ENCODE measurements around the gene TAC1.

The TAC1 gene

GRCh38 chr7:97731736-97732564, at the start of gene TAC1:
Gene TAC1, plus strand, starts transcription at chr7:97732086. Its CDS starts 527 bp downstream, at chr7:97732613.
- DNase-seq (ENCODE audit: extremely low spot score): peak; percentile 10
- POLR2A ChIA-PET: no interaction called here
- TF ChIP-seq L3MBTL2 (conservative IDR thresholded peaks at IDR 0.05): peak; percentile 40; the same call in 1 of the 2 replicates
- no peak for TF ChIP-seq LEF1 (IDR thresholded peaks at IDR 0.05; ENCODE audit: borderline replicate concordance)
- CTCF ChIA-PET: no interaction called here

GRCh38 chr7:97685952-97686351, 45.9 kb upstream of the TAC1 start:
- TF ChIP-seq FOXK2 (IDR thresholded peaks at IDR 0.05) (no peak), ARNT (IDR thresholded peaks at IDR 0.05) (no peak), ZNF384 (IDR thresholded peaks at IDR 0.05) (no peak), SP1 (IDR thresholded peaks at IDR 0.05) (no peak), LEF1 (IDR thresholded peaks at IDR 0.05; ENCODE audit: borderline replicate concordance) (no peak), CTBP1 (IDR thresholded peaks at IDR 0.05; ENCODE audit: borderline replicate concordance) (no peak), L3MBTL2 (conservative IDR thresholded peaks at IDR 0.05) (no peak), FOXA1 (IDR thresholded peaks at IDR 0.05) (no peak), FOXM1 (IDR thresholded peaks at IDR 0.05; ENCODE audit: borderline replicate concordance) (no peak), ELF4 (IDR thresholded peaks at IDR 0.05) (no peak)
- no peak for DNase-seq (ENCODE audit: extremely low spot score)
- CTCF ChIA-PET: no interaction called here
- POLR2A ChIA-PET: no interaction called here

- no peak for DNase-seq (ENCODE audit: extremely low spot score)
- CTCF ChIA-PET: no interaction called here
- POLR2A ChIA-PET: no interaction called here
- TF ChIP-seq BHLHE40 (IDR thresholded peaks at IDR 0.05; ENCODE audit: borderline replicate concordance): no peak
- TF ChIP-seq LEF1 (IDR thresholded peaks at IDR 0.05; ENCODE audit: borderline replicate concordance): no peak
- no peak for TF ChIP-seq ELF4 (IDR thresholded peaks at IDR 0.05)
- TF ChIP-seq SP1 (IDR thresholded peaks at IDR 0.05): no peak
- TF ChIP-seq TARDBP (IDR thresholded peaks at IDR 0.05): no peak
- TF ChIP-seq FOXM1 (IDR thresholded peaks at IDR 0.05; ENCODE audit: borderline replicate concordance): no peak
- no peak for TF ChIP-seq FOXA1 (IDR thresholded peaks at IDR 0.05)
- no peak for TF ChIP-seq ARNT (IDR thresholded peaks at IDR 0.05)
- TF ChIP-seq NFRKB (IDR thresholded peaks at IDR 0.05): no peak
- TF ChIP-seq L3MBTL2 (conservative IDR thresholded peaks at IDR 0.05): no peak
- no peak for TF ChIP-seq ZNF384 (IDR thresholded peaks at IDR 0.05)
- TF ChIP-seq HDGF (IDR thresholded peaks at IDR 0.05; ENCODE audit: borderline replicate concordance): no peak
- TF ChIP-seq PKNOX1 (IDR thresholded peaks at IDR 0.05): no peak
- TF ChIP-seq FOXK2 (IDR thresholded peaks at IDR 0.05): no peak
- TF ChIP-seq CTBP1 (IDR thresholded peaks at IDR 0.05; ENCODE audit: borderline replicate concordance): no peak
- TF ChIP-seq SUZ12 (IDR thresholded peaks at IDR 0.05): no peak
Observed at GRCh38 chr7:97693586-97693985, 38.3 kb upstream of the TAC1 start.

- ChIA-PET CTCF (no interaction called here), POLR2A (no interaction called here)
- DNase-seq (ENCODE audit: extremely low spot score): no peak
- TF ChIP-seq FOXK2 (IDR thresholded peaks at IDR 0.05) (no peak), SP1 (IDR thresholded peaks at IDR 0.05) (no peak), ELF4 (IDR thresholded peaks at IDR 0.05) (no peak), NFRKB (IDR thresholded peaks at IDR 0.05) (no peak), SUZ12 (IDR thresholded peaks at IDR 0.05) (no peak)
Observed at GRCh38 chr7:97694355-97694754, 37.5 kb upstream of the TAC1 start.

- CTCF ChIA-PET: no interaction called here
- DNase-seq (ENCODE audit: extremely low spot score): no peak
- no peak for TF ChIP-seq HDGF (IDR thresholded peaks at IDR 0.05; ENCODE audit: borderline replicate concordance)
- TF ChIP-seq FOXM1 (IDR thresholded peaks at IDR 0.05; ENCODE audit: borderline replicate concordance): no peak
- TF ChIP-seq SP1 (IDR thresholded peaks at IDR 0.05): no peak
- TF ChIP-seq BHLHE40 (IDR thresholded peaks at IDR 0.05; ENCODE audit: borderline replicate concordance): no peak
- no peak for TF ChIP-seq ELF4 (IDR thresholded peaks at IDR 0.05)
- no peak for TF ChIP-seq LEF1 (IDR thresholded peaks at IDR 0.05; ENCODE audit: borderline replicate concordance)
- POLR2A ChIA-PET: no interaction called here
Observed at GRCh38 chr7:97697396-97697795, 34.5 kb upstream of the TAC1 start.

GRCh38 chr7:97722386-97722785, 9.5 kb upstream of the TAC1 start:
- POLR2A ChIA-PET: no interaction called here

More at GRCh38 chr7:97722386-97722785, 9.5 kb upstream of the TAC1 start:
- CTCF ChIA-PET: no interaction called here
- no peak for TF ChIP-seq TARDBP (IDR thresholded peaks at IDR 0.05)
- TF ChIP-seq SP1 (IDR thresholded peaks at IDR 0.05): no peak
- no peak for TF ChIP-seq SUZ12 (IDR thresholded peaks at IDR 0.05)
- no peak for TF ChIP-seq BHLHE40 (IDR thresholded peaks at IDR 0.05; ENCODE audit: borderline replicate concordance)
- no peak for TF ChIP-seq ZNF384 (IDR thresholded peaks at IDR 0.05)
- no peak for TF ChIP-seq L3MBTL2 (conservative IDR thresholded peaks at IDR 0.05)
- TF ChIP-seq FOXA1 (IDR thresholded peaks at IDR 0.05): no peak
- TF ChIP-seq FOXM1 (IDR thresholded peaks at IDR 0.05; ENCODE audit: borderline replicate concordance): no peak
- no peak for TF ChIP-seq PKNOX1 (IDR thresholded peaks at IDR 0.05)
- no peak for TF ChIP-seq CTBP1 (IDR thresholded peaks at IDR 0.05; ENCODE audit: borderline replicate concordance)
- no peak for DNase-seq (ENCODE audit: extremely low spot score)
